Measurements from ENCODE around the gene DUOXA2. TPM values are rescaled to one million over a fixed set of nuclear protein-coding genes. Genes with fewer than 3 reads are reported as not detected.
A peak's percentile ranks its signal among the peaks of the same experiment; 100 is the strongest.

The DUOXA2 gene
- total and polyA plus RNA-seq, 2 donors (not counting 1 experiment from before 2014, with no cell fraction given), result not detected

- no peaks in the 10 kb centered on the region for H3K9me3 ChIP-seq (ENCODE audit: control insufficient read depth, insufficient read depth, low read depth, low read length)
- H2AFZ ChIP-seq (ENCODE audit: low read length), result no peak overlapping the region
- H3K27me3 ChIP-seq (ENCODE audit: control insufficient read depth, insufficient read depth, low read length), result no peaks in the 10 kb centered on the region
- no peak overlapping the region for H3K27ac ChIP-seq (ENCODE audit: insufficient read depth, low read length)
- H3K4me3 ChIP-seq (replicated peaks in 1 of 4; ENCODE audit: control extremely low read depth in 1 of 4, insufficient read depth in 1 of 4, low read depth in 3 of 4, low read length in 4 of 4), result no peak overlapping the region
- no peak for DNase-seq (ENCODE audit: low read depth in 2 of 2)
- no peak overlapping the region for H3K4me2 ChIP-seq (ENCODE audit: extremely low read depth, insufficient read depth, low read length)
- no peaks in the 10 kb centered on the region for H3K4me1 ChIP-seq (ENCODE audit: control insufficient read depth, extremely low read depth, insufficient read depth, low read length)
- H3K9ac ChIP-seq (ENCODE audit: insufficient read depth, low read length), result no peak overlapping the region
- H3K36me3 ChIP-seq (ENCODE audit: control insufficient read depth, insufficient read depth, low read length), result no peaks in the 10 kb centered on the region
- no peaks in the 10 kb centered on the region for H3K79me2 ChIP-seq (ENCODE audit: control insufficient read depth, insufficient read depth, low read length)
- TF ChIP-seq, protein P1, sequence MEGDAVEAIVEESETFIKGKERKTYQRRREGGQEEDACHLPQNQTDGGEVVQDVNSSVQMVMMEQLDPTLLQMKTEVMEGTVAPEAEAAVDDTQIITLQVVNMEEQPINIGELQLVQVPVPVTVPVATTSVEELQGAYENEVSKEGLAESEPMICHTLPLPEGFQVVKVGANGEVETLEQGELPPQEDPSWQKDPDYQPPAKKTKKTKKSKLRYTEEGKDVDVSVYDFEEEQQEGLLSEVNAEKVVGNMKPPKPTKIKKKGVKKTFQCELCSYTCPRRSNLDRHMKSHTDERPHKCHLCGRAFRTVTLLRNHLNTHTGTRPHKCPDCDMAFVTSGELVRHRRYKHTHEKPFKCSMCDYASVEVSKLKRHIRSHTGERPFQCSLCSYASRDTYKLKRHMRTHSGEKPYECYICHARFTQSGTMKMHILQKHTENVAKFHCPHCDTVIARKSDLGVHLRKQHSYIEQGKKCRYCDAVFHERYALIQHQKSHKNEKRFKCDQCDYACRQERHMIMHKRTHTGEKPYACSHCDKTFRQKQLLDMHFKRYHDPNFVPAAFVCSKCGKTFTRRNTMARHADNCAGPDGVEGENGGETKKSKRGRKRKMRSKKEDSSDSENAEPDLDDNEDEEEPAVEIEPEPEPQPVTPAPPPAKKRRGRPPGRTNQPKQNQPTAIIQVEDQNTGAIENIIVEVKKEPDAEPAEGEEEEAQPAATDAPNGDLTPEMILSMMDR (conservative IDR thresholded peaks at IDR 0.05 in 1 of 2, IDR thresholded peaks at IDR 0.05 in 1 of 2; ENCODE audit: low read depth in 1 of 2, low read length in 2 of 2), result no peak
- no peak for TF ChIP-seq EZH2 (IDR thresholded peaks at IDR 0.05; ENCODE audit: low read length, missing control alignments)
- no peaks in the 10 kb centered on the region for H4K20me1 ChIP-seq (ENCODE audit: control insufficient read depth, extremely low read depth, insufficient read depth, low read length)
Measured at GRCh38 chr15:45155739-45156138, 41.6 kb downstream of the DUOXA2 start.

DNA sequence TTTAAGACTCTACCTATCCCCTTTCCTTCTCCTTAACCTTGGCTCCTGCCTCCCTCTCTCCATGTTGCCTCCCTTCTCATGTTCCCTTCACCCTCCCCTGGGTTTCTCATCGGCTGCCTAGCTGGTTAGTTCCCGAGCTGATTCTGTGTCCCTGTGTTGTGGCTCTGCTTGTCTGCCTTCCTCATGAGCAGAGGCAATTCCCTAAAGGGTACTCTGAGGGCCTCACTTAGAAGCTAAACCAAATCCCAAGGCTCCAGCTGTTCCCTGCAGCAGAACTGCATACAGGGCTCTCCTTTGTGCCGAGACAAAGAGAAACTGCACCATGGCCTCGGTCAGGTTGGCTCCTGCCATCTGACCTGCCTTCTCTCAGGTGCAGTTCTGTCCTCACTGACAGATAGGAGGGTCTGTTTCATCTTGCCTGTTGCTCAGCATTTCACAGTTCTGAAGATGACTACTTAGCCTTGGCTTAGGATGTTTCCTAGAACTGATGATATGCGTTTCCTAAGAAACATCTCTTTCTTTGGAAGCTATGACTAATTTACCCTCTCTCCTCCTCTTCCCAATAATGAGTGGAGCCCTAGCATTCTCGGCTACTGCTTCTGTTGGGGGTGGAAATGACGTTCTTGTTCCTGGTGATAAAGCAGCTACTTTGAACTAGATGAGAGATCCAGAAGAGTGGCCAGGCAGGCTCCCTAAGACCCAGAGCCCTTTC lies 42.8 kb downstream of the DUOXA2 start:
- Histone ChIP-seq H3K9ac (ENCODE audit: insufficient read depth, low read length) (no peak overlapping the region), H3K27ac (ENCODE audit: insufficient read depth, low read length) (peak overlapping the region; percentile 27), H4K20me1 (ENCODE audit: control insufficient read depth, extremely low read depth, insufficient read depth, low read length) (no peaks in the 10 kb centered on the region), H3K79me2 (ENCODE audit: control insufficient read depth, insufficient read depth, low read length) (no peaks in the 10 kb centered on the region), H3K4me3 (replicated peaks in 1 of 4; ENCODE audit: control extremely low read depth in 1 of 4, insufficient read depth in 1 of 4, low read depth in 3 of 4, low read length in 4 of 4) (no peak overlapping the region), H3K9me3 (ENCODE audit: control insufficient read depth, insufficient read depth, low read depth, low read length) (no peaks in the 10 kb centered on the region), H2AFZ (ENCODE audit: low read length) (no peak overlapping the region), H3K4me1 (ENCODE audit: control insufficient read depth, extremely low read depth, insufficient read depth, low read length) (no peaks in the 10 kb centered on the region), H3K36me3 (ENCODE audit: control insufficient read depth, insufficient read depth, low read length) (no peaks in the 10 kb centered on the region), H3K4me2 (ENCODE audit: extremely low read depth, insufficient read depth, low read length) (no peak overlapping the region), H3K27me3 (ENCODE audit: control insufficient read depth, insufficient read depth, low read length) (no peaks in the 10 kb centered on the region)
- TF ChIP-seq, protein P1 (conservative IDR thresholded peaks at IDR 0.05 in 1 of 2, IDR thresholded peaks at IDR 0.05 in 1 of 2; ENCODE audit: low read depth in 1 of 2, low read length in 2 of 2), result no peak
- TF ChIP-seq EZH2 (IDR thresholded peaks at IDR 0.05; ENCODE audit: low read length, missing control alignments), result no peak
- DNase-seq (ENCODE audit: low read depth in 2 of 2), result peak; percentile 18 to 92

- TF ChIP-seq EZH2 (IDR thresholded peaks at IDR 0.05; ENCODE audit: low read length, missing control alignments), result no peak
- TF ChIP-seq, protein P1 (conservative IDR thresholded peaks at IDR 0.05 in 1 of 2, IDR thresholded peaks at IDR 0.05 in 1 of 2; ENCODE audit: low read depth in 1 of 2, low read length in 2 of 2), result no peak
- Histone ChIP-seq H3K36me3 (ENCODE audit: control insufficient read depth, insufficient read depth, low read length) (no peaks in the 10 kb centered on the region), H3K4me1 (ENCODE audit: control insufficient read depth, extremely low read depth, insufficient read depth, low read length) (peaks cover 5% of the 10 kb centered on the region), H3K27me3 (ENCODE audit: control insufficient read depth, insufficient read depth, low read length) (no peaks in the 10 kb centered on the region), H3K9me3 (ENCODE audit: control insufficient read depth, insufficient read depth, low read depth, low read length) (no peaks in the 10 kb centered on the region), H3K9ac (ENCODE audit: insufficient read depth, low read length) (no peak overlapping the region), H3K79me2 (ENCODE audit: control insufficient read depth, insufficient read depth, low read length) (no peaks in the 10 kb centered on the region), H3K4me2 (ENCODE audit: extremely low read depth, insufficient read depth, low read length) (no peak overlapping the region), H3K27ac (ENCODE audit: insufficient read depth, low read length) (no peak overlapping the region), H2AFZ (ENCODE audit: low read length) (no peak overlapping the region), H3K4me3 (replicated peaks in 1 of 4; ENCODE audit: control extremely low read depth in 1 of 4, insufficient read depth in 1 of 4, low read depth in 3 of 4, low read length in 4 of 4) (no peak overlapping the region), H4K20me1 (ENCODE audit: control insufficient read depth, extremely low read depth, insufficient read depth, low read length) (no peaks in the 10 kb centered on the region)
- DNase-seq (ENCODE audit: low read depth in 2 of 2), result peak; percentile 69 to 93
Measured at GRCh38 chr15:45157974-45158373, 43.8 kb downstream of the DUOXA2 start.
